ENCODE data around the gene ISG20L2.

DNA sequence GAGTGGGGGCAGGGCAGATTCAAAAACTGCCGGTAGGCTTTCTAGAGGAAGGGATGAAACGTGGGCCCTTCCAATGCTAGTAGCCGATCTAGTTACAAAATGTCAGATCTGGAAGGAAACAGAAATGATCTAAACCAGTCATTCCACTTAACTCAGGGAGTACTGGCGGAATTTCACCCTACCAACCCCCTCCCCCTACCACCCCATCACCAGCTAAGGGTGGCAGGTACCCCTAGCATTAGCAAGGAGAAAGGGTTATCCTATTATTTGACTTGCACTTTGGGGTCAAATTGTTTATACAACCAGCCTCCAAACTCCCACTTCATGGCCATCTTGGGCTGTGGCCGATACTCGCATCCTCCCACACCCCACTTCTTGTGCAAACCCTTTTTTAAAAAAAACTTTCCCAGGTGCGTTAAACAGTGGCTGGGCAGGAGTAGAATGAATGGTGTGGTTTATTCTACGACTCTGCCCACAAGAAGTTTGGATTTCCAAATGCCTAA is 13.0 kb upstream of the ISG20L2 start:
- TF ChIP-seq CTCF (conservative IDR thresholded peaks at IDR 0.05): no peak
- TF ChIP-seq EZH2 (IDR thresholded peaks at IDR 0.05; ENCODE audit: low read depth): no peak
